HK-2 (cell line): ENCODE results near the gene MYL4.
"Not testable (repeated sequence)": the region's sequence is repeated elsewhere in the genome, so short reads cannot be mapped to it uniquely, and the experiment has no call there.

Experiments used
- DNase-seq: peaks from one replicate; pipeline ENCODE4 v3.0.0-alpha.2; 2018; ENCODE audit not compliant: unreplicated experiment

The MYL4 gene

GRCh38 chr17:47221154-47221553 lies 12.0 kb downstream of the MYL4 start:
- DNase-seq, result no peak

- no peak for DNase-seq
Measured at GRCh38 chr17:47222047-47222446, 12.9 kb downstream of the MYL4 start.

GRCh38 chr17:47223007-47223406 lies 13.9 kb downstream of the MYL4 start:
- DNase-seq, result no peak

- DNase-seq, result no peak
Measured at GRCh38 chr17:47223460-47223859, 14.3 kb downstream of the MYL4 start.

- DNase-seq, result not testable (repeated sequence)
Measured at GRCh38 chr17:47224077-47224476, 14.9 kb downstream of the MYL4 start.

GRCh38 chr17:47224966-47225365 lies 15.8 kb downstream of the MYL4 start:
- no peak for DNase-seq

- DNase-seq, result no peak
Measured at GRCh38 chr17:47225436-47225858, 16.3 kb downstream of the MYL4 start.

- DNase-seq, result no peak
Measured at GRCh38 chr17:47225911-47226688, 17.0 kb downstream of the MYL4 start.

GRCh38 chr17:47227862-47228261 lies 18.7 kb downstream of the MYL4 start:
- no peak for DNase-seq

- peak; percentile 90 for DNase-seq
Measured at GRCh38 chr17:47229535-47230443, 20.6 kb downstream of the MYL4 start.

GRCh38 chr17:47230864-47231263 lies 21.7 kb downstream of the MYL4 start:
- peak; percentile 58 for DNase-seq

- no peak for DNase-seq
Measured at GRCh38 chr17:47231334-47231733, 22.2 kb downstream of the MYL4 start.

GRCh38 chr17:47231866-47232265 lies 22.7 kb downstream of the MYL4 start:
- DNase-seq, result no peak

- no peak for DNase-seq
Measured at GRCh38 chr17:47232465-47232864, 23.3 kb downstream of the MYL4 start.

- no peak for DNase-seq
Measured at GRCh38 chr17:47235506-47235905, 26.4 kb downstream of the MYL4 start.

- no peak for DNase-seq
Measured at GRCh38 chr17:47235923-47236322, 26.8 kb downstream of the MYL4 start.

- DNase-seq, result no peak
Measured at GRCh38 chr17:47237841-47238240, 28.7 kb downstream of the MYL4 start.

- DNase-seq, result no peak
Measured at GRCh38 chr17:47238321-47239010, 29.3 kb downstream of the MYL4 start.

- no peak for DNase-seq
Measured at GRCh38 chr17:47239619-47239966, 30.4 kb downstream of the MYL4 start.

- peak; percentile 96 for DNase-seq
Measured at GRCh38 chr17:47239967-47240651, 31.0 kb downstream of the MYL4 start.

GRCh38 chr17:47240806-47241205 lies 31.7 kb downstream of the MYL4 start:
- no peak for DNase-seq

- DNase-seq, result no peak
Measured at GRCh38 chr17:47242648-47243047, 33.5 kb downstream of the MYL4 start.
